ENCODE data around the gene NKAIN4. TPM values are rescaled to one million over a fixed set of nuclear protein-coding genes. Genes with fewer than 3 reads are reported as not detected.

Gene NKAIN4
- total and polyA plus RNA-seq, 12 donors, result 0.04 TPM; not detected in 11

GRCh38 chr20:63285636-63286615 is 31.7 kb upstream of the NKAIN4 start:
- intact Hi-C loops (cut with DNase I), result no loop called here
- Histone ChIP-seq H3K4me1 (peaks cover 0 to 4% (median 0%) of the 10 kb centered on the region in 9 donors), H3K27me3 (no peaks in the 10 kb centered on the region), H3K36me3 (peaks cover 0 to 87% (median 18%) of the 10 kb centered on the region in 9 donors), H3K27ac (no peak overlapping the region), H3K4me3 (no peak overlapping the region), H3K9me3 (no peaks in the 10 kb centered on the region)
- no peak for ATAC-seq
- TF ChIP-seq, protein P1, sequence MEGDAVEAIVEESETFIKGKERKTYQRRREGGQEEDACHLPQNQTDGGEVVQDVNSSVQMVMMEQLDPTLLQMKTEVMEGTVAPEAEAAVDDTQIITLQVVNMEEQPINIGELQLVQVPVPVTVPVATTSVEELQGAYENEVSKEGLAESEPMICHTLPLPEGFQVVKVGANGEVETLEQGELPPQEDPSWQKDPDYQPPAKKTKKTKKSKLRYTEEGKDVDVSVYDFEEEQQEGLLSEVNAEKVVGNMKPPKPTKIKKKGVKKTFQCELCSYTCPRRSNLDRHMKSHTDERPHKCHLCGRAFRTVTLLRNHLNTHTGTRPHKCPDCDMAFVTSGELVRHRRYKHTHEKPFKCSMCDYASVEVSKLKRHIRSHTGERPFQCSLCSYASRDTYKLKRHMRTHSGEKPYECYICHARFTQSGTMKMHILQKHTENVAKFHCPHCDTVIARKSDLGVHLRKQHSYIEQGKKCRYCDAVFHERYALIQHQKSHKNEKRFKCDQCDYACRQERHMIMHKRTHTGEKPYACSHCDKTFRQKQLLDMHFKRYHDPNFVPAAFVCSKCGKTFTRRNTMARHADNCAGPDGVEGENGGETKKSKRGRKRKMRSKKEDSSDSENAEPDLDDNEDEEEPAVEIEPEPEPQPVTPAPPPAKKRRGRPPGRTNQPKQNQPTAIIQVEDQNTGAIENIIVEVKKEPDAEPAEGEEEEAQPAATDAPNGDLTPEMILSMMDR (IDR thresholded peaks at IDR 0.05), result no peak
- 95% methylated on average over 44 of the region's 44 CpGs for WGBS, 2 donors
- peak in 1 of 2 donors; percentile 6 for DNase-seq

- no peak for ATAC-seq
- H3K36me3 ChIP-seq, result peaks cover 0 to 95% (median 20%) of the 10 kb centered on the region in 9 donors
- 86 to 92% methylated on average over 13 of the region's 13 CpGs for WGBS, 2 donors
Measured at GRCh38 chr20:63284981-63285524, 30.8 kb upstream of the NKAIN4 start.

GRCh38 chr20:63284544-63284949 is 30.3 kb upstream of the NKAIN4 start:
- ATAC-seq, result no peak
- H3K9me3 ChIP-seq, result no peaks in the 10 kb centered on the region
- 78 to 83% methylated on average over 25 of the region's 25 CpGs for WGBS, 2 donors
- H3K36me3 ChIP-seq, result peaks cover 0 to 97% (median 23%) of the 10 kb centered on the region in 9 donors
- intact Hi-C loops (cut with DNase I), result no loop called here
- no peak for DNase-seq
- TF ChIP-seq, protein P1 (IDR thresholded peaks at IDR 0.05), result no peak
- H3K27me3 ChIP-seq, result no peaks in the 10 kb centered on the region
- H3K27ac ChIP-seq, result peak overlapping the region in 1 of 10 donors; percentile 31
- H3K4me1 ChIP-seq, result no peaks in the 10 kb centered on the region
- peak overlapping the region in 1 of 10 donors; percentile 13 for H3K4me3 ChIP-seq

More at GRCh38 chr20:63284981-63285524, 30.8 kb upstream of the NKAIN4 start:
- no peaks in the 10 kb centered on the region for H3K4me1 ChIP-seq
- H3K27ac ChIP-seq, result no peak overlapping the region
- TF ChIP-seq, protein P1 (IDR thresholded peaks at IDR 0.05), result no peak
- intact Hi-C loops (cut with DNase I), result no loop called here
- H3K27me3 ChIP-seq, result no peaks in the 10 kb centered on the region
- DNase-seq, result peak in 1 of 2 donors; percentile 14
- no peaks in the 10 kb centered on the region for H3K9me3 ChIP-seq
- no peak overlapping the region for H3K4me3 ChIP-seq

GRCh38 chr20:63284083-63284440 is 29.8 kb upstream of the NKAIN4 start:
- ATAC-seq, result peak in 3 of 8 donors; percentile 6 to 17 (median 6)
- Histone ChIP-seq H3K27ac (peak overlapping the region in 1 of 10 donors; percentile 31), H3K4me3 (peak overlapping the region in 1 of 10 donors; percentile 13), H3K9me3 (no peaks in the 10 kb centered on the region), H3K4me1 (peaks cover 0 to 4% (median 0%) of the 10 kb centered on the region in 9 donors), H3K36me3 (peaks cover 0 to 98% (median 27%) of the 10 kb centered on the region in 9 donors), H3K27me3 (no peaks in the 10 kb centered on the region)
- WGBS, 2 donors, result 74 to 86% methylated on average over 14 of the region's 14 CpGs
- TF ChIP-seq, protein P1 (IDR thresholded peaks at IDR 0.05), result no peak
- intact Hi-C loops (cut with DNase I), result no loop called here
- peak in 1 of 2 donors; percentile 12 for DNase-seq

Measured in heart right ventricle (tissue), 16 donors.